ENCODE measurements around the gene IQSEC3.

DNA sequence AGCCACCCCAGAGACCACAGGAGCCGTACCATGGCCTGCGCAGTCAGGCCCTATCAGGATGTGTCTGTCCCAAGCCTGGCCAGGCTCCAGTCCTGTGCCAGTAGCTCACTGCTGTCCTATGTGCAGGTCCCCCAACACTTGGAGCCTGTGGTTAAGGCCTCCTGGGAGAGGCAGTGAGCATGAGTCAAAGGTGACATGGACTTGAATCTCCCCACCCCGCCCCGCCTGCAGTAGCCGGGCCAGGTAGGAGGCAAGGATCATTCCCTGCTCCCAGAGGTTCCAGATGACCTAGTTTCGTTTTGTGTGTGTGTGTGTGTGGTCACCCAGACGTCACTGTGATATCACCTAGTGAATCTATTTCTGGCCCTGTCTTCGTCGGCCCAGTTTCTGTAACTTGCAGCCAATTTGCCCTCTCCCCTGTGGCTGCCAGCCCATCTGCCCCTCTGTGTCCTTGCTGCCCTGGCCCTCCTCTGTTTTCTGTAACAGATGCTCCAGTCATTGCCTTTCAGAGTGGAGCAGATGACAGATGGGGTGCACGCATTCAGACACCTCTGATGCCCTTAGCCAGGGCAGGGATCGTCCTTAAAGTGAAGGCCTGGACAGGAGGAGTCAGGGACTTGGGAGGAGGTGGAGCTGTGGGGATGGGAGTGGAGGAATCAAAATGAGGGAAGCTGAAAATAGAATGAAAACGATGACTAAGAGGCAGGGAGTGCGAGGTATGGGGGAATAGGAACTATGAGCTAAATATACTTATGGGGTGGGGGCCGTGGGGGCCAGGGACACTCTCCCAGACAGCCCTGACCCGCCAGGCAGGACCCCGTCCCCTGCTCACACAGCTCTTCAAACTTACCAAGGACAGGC lies 110.0 kb downstream of the IQSEC3 start:
- TF ChIP-seq, protein P1, sequence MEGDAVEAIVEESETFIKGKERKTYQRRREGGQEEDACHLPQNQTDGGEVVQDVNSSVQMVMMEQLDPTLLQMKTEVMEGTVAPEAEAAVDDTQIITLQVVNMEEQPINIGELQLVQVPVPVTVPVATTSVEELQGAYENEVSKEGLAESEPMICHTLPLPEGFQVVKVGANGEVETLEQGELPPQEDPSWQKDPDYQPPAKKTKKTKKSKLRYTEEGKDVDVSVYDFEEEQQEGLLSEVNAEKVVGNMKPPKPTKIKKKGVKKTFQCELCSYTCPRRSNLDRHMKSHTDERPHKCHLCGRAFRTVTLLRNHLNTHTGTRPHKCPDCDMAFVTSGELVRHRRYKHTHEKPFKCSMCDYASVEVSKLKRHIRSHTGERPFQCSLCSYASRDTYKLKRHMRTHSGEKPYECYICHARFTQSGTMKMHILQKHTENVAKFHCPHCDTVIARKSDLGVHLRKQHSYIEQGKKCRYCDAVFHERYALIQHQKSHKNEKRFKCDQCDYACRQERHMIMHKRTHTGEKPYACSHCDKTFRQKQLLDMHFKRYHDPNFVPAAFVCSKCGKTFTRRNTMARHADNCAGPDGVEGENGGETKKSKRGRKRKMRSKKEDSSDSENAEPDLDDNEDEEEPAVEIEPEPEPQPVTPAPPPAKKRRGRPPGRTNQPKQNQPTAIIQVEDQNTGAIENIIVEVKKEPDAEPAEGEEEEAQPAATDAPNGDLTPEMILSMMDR (conservative IDR thresholded peaks at IDR 0.05; ENCODE audit: low read length): no peak
- no peak for TF ChIP-seq EZH2phosphoT487 (IDR thresholded peaks at IDR 0.05; ENCODE audit: borderline replicate concordance, low read depth, low read length)

Measured in OCI-LY7 (cell line).